RWPE2 (cell line): ENCODE measurements around the gene ZFP62.

Experiments used
- ATAC-seq: fragments of 200-7000 bp; cut with Tn5 transposase; 3 replicates; pipeline ENCODE4 v1.9.1; 2021; ENCODE audit warnings: low read depth
- DNase-seq: peaks from one replicate; pipeline ENCODE4 v3.0.0-alpha.2; 2020; ENCODE audit warnings: low spot score
- H3K27ac ChIP-seq: fragments of 450-650 bp; 2 replicates; pipeline ENCODE4 v1.5.1; 2017; ENCODE audit warnings: mild to moderate bottlenecking; ENCODE audit not compliant: poor library complexity, severe bottlenecking
- H3K27me3 ChIP-seq: fragments of 250-450 bp; sonication (Bioruptor Pico); 2 replicates; pipeline ENCODE4 v1.5.1; 2021; ENCODE audit warnings: mild to moderate bottlenecking, moderate library complexity; ENCODE audit not compliant: insufficient read depth, poor library complexity, severe bottlenecking
- H3K36me3 ChIP-seq: fragments of 250-450 bp; sonication (Bioruptor Pico); 2 replicates; pipeline ENCODE4 v1.5.1; 2020; ENCODE audit warnings: low read depth, mild to moderate bottlenecking, moderate library complexity
- H3K4me1 ChIP-seq: fragments of 250-450 bp; sonication (Bioruptor Pico); 2 replicates; pipeline ENCODE4 v1.5.1; 2021; ENCODE audit warnings: mild to moderate bottlenecking, moderate library complexity; ENCODE audit not compliant: insufficient read depth, poor library complexity, severe bottlenecking
- H3K4me3 ChIP-seq: fragments of 250-450 bp; sonication (Bioruptor Pico); 2 replicates; pipeline ENCODE4 v1.5.1; 2021; ENCODE audit warnings: mild to moderate bottlenecking, moderate library complexity; ENCODE audit not compliant: severe bottlenecking
- H3K9me3 ChIP-seq: fragments of 250-450 bp; sonication (Bioruptor Pico); 2 replicates; pipeline ENCODE4 v1.5.1; 2021; ENCODE audit warnings: mild to moderate bottlenecking, moderate library complexity; ENCODE audit not compliant: severe bottlenecking
- CTCF ChIP-seq: fragments of 450-650 bp; IDR thresholded peaks from one replicate; pipeline ENCODE4 v1.5.1; 2017; ENCODE audit warnings: mild to moderate bottlenecking, moderate library complexity; ENCODE audit not compliant: poor library complexity, severe bottlenecking

The ZFP62 gene

GRCh38 chr5:180821538-180821937 lies 39.5 kb downstream of the ZFP62 start:
- no peak for ATAC-seq
- H3K4me3 ChIP-seq = no peak overlapping the region
- H3K36me3 ChIP-seq = no peaks in the 10 kb centered on the region
- no peak for DNase-seq
- no peak for TF ChIP-seq CTCF
- no peak overlapping the region for H3K27ac ChIP-seq
- no peaks in the 10 kb centered on the region for H3K27me3 ChIP-seq
- H3K4me1 ChIP-seq = peaks cover 11% of the 10 kb centered on the region
- H3K9me3 ChIP-seq = no peaks in the 10 kb centered on the region

- H3K9me3 ChIP-seq = no peaks in the 10 kb centered on the region
- peaks cover 5% of the 10 kb centered on the region for H3K4me1 ChIP-seq
- no peaks in the 10 kb centered on the region for H3K27me3 ChIP-seq
- ATAC-seq (no peak), DNase-seq (no peak)
- H3K4me3 ChIP-seq = no peak overlapping the region
- H3K27ac ChIP-seq = no peak overlapping the region
- TF ChIP-seq CTCF = no peak
- no peaks in the 10 kb centered on the region for H3K36me3 ChIP-seq
Measured at GRCh38 chr5:180820788-180821321, 40.2 kb downstream of the ZFP62 start.

- TF ChIP-seq CTCF = no peak
- no peaks in the 10 kb centered on the region for H3K4me1 ChIP-seq
- no peak overlapping the region for H3K27ac ChIP-seq
- DNase-seq (no peak), ATAC-seq (no peak)
- no peaks in the 10 kb centered on the region for H3K27me3 ChIP-seq
- no peaks in the 10 kb centered on the region for H3K9me3 ChIP-seq
- no peak overlapping the region for H3K4me3 ChIP-seq
- H3K36me3 ChIP-seq = no peaks in the 10 kb centered on the region
Measured at GRCh38 chr5:180818677-180819341, 42.3 kb downstream of the ZFP62 start.

GRCh38 chr5:180817893-180818674 lies 43.0 kb downstream of the ZFP62 start:
- Histone ChIP-seq H3K36me3 (no peaks in the 10 kb centered on the region), H3K27ac (no peak overlapping the region), H3K4me3 (no peak overlapping the region), H3K4me1 (no peaks in the 10 kb centered on the region), H3K27me3 (no peaks in the 10 kb centered on the region), H3K9me3 (no peaks in the 10 kb centered on the region)
- TF ChIP-seq CTCF = no peak
- ATAC-seq = no peak
- DNase-seq = no peak
